Cerebellar nuclear complex (tissue), 1 donor: ENCODE results near the gene CYP26C1.

Experiments used
- DNase-seq, 2 experiments: peaks; one replicate each; lab custom pipeline; 2025; lab: John Stamatoyannopoulos, UW

Gene CYP26C1

GRCh38 chr10:93059975-93060886, at the start of gene CYP26C1:
TSS of gene CYP26C1 (plus strand) at chr10:93060798. CDS start at chr10:93061264, 466 bp downstream.
- DNase-seq: no peak

GRCh38 chr10:93015722-93016121, 44.9 kb upstream of the CYP26C1 start:
- no peak for DNase-seq

- no peak for DNase-seq
Observed at GRCh38 chr10:93023013-93023650, 37.5 kb upstream of the CYP26C1 start.

GRCh38 chr10:93026072-93026471, 34.5 kb upstream of the CYP26C1 start:
- DNase-seq: no peak

GRCh38 chr10:93027508-93027907, 33.1 kb upstream of the CYP26C1 start:
- no peak for DNase-seq

GRCh38 chr10:93028883-93029282, 31.7 kb upstream of the CYP26C1 start:
- DNase-seq: no peak

GRCh38 chr10:93030409-93030808, 30.2 kb upstream of the CYP26C1 start:
- DNase-seq: no peak

- no peak for DNase-seq
Observed at GRCh38 chr10:93032105-93032808, 28.3 kb upstream of the CYP26C1 start.

- no peak for DNase-seq
Observed at GRCh38 chr10:93032809-93033137, 27.8 kb upstream of the CYP26C1 start.

GRCh38 chr10:93034426-93034825, 26.2 kb upstream of the CYP26C1 start:
- DNase-seq: no peak

GRCh38 chr10:93039110-93039509, 21.5 kb upstream of the CYP26C1 start:
- no peak for DNase-seq

GRCh38 chr10:93039721-93040120, 20.9 kb upstream of the CYP26C1 start:
- no peak for DNase-seq

- no peak for DNase-seq
Observed at GRCh38 chr10:93054486-93054885, 6.1 kb upstream of the CYP26C1 start.

GRCh38 chr10:93058139-93058538, 2.5 kb upstream of the CYP26C1 start:
- no peak for DNase-seq

- no peak for DNase-seq
Observed at GRCh38 chr10:93060887-93061593, 442 bp downstream of the CYP26C1 start.

- DNase-seq: no peak
Observed at GRCh38 chr10:93061594-93062513, 1.3 kb downstream of the CYP26C1 start.

GRCh38 chr10:93062514-93063143, 2.0 kb downstream of the CYP26C1 start:
- DNase-seq: no peak

- DNase-seq: no peak
Observed at GRCh38 chr10:93063144-93063976, 2.8 kb downstream of the CYP26C1 start.

- DNase-seq: no peak
Observed at GRCh38 chr10:93063977-93064660, 3.5 kb downstream of the CYP26C1 start.
